NCI-H345 treated with DMSO at 0.1 percent for 48 hours (cell line): ENCODE results near the gene COPB2.
A peak's percentile ranks its signal among the peaks of the same experiment; 100 is the strongest.

ENCODE experiments used
- DNase-seq: peaks from one replicate; lab custom pipeline; 2025; ENCODE audit not compliant: unreplicated experiment; lab: John Stamatoyannopoulos, UW

The COPB2 gene

DNA sequence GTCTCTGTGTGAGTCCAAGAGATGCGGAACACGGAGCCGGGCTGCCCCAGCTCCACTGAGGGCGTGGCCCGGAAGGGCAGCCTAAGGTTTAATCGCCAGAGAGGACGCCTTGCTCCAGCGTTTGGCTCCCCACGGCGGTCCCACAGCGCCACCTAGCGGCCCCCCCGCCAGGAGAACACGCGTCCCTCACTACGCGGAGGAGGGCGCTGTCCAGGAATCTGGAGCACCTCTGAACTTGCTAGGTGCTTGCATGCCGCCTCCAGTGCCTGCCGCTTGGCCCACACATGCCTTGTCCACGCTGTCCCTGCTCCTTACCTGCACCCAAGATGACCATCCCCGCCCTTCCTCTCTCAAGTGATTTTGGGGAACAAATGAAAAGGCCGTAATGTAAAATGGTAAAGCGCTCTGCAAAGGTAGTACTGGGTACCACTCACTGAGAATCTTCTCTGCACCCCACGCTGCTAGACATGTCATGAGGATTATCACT is 60.0 kb downstream of the COPB2 start:
- peak; percentile 19 for DNase-seq

DNA sequence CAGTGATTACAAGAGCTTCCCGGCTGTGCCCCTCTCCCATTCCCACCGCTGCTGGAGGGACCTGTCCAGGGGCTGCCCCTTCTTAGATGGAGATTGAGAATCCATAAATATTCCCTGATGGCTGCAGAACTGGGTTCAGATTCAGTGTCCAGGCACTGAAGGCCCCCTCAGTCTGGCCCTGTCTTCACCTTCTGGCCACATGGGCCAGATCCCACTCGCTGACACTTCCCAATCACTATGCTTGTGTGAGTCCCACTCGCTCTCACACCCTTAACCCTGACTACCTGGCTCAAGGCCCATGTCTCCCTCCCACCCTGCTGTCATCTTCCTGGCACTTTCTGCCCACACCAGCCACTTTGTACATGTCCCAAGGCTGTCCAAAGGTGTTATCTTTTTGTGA is 61.1 kb downstream of the COPB2 start:
- no peak for DNase-seq

DNA sequence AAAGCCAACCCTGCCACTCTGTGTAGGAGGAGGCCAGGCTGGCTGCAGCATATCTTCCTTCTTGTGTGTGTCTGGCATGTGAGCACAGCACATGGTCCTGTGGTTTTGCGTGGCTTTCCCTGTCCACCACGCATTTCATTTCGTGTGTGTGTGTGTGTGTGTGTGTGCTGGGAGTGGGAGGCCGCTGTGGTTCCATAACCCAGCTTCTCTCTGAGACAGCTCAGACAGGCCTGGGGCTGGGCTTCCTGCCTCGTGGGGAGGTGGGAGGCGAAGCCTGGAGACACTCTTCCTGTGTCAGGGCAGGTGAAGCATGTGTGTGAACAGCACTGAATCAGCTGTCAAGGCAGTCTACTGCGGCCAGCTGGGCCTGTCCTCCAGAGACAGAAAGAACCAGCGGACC is 61.6 kb downstream of the COPB2 start:
- no peak for DNase-seq

DNA sequence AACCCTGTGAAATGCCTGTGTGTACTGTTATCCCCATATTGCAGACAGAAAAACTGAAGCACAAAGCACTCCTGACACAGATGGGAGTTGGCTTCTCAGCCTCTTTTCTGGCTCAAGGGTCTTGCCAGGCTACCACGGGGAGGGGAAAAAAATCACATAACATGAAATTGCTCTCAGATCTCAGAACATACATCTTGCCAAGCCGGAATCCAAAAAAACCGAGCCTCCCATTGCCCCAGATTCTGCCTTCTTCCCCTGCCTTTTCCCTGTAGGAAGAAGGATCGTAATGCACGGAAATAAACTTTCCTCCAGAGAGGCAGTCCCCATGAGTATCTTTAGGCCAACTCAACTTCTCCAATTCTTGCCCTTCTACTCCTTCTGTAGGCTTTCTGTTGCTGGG is 62.2 kb downstream of the COPB2 start:
- DNase-seq: no peak

DNA sequence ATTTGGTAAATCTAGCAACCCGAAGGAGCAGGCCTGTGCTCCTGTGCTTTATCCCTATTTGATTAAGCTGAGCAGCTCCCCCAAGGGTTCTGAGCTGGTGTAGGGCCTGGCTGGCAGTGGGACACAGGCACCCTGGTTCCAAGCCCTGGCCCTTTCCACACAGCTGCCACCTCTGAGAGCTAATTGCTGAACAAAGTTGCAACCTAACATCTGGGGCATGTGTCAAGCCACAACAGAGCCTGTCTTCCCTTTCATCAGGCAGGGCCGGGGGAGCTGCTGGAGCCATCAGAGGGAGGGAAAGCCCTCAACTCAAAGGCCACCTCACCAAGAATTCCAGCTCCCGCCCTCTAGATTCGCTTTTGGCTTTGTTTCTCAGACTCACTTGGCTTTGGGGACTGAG is 62.7 kb downstream of the COPB2 start:
- DNase-seq: no peak

DNA sequence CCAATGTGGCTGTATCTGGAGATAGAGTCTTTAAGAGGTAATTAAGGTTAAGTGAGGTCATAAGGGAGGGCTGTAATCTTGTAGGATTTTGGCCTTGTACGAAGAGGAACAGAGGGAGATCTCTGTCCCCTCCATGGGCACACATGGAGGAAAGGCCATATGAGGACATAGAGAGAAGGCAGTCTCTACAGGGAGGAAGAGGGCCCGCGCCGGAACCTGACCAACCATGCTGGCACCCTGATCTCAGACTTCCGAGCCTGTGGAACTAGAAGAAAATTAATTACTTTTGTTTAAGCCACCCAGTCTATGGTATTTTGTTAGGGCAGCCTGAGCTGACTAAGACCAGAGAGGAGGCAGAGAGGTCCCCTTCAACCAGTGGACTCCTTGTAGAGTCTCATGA is 63.3 kb downstream of the COPB2 start:
- DNase-seq: no peak

DNA sequence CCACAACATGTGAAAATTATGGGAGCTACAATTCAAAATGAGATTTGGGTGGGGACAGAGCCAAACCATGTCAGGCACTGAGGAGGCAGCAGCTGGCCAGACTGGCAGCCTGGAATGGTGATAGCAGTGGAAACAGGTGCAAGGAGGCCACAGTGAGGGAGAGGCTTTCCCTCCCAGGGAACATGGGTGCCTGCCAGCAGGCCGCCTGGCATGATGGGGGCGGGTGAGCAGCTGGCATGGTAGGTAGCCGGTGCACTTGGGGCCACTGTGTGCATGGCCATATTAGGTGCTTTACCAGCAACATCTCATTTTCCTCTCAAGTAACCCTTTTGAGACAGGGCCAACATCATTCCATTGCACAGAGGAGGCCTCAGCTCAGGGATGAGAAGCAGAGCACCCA is 63.9 kb downstream of the COPB2 start:
- no peak for DNase-seq

DNA sequence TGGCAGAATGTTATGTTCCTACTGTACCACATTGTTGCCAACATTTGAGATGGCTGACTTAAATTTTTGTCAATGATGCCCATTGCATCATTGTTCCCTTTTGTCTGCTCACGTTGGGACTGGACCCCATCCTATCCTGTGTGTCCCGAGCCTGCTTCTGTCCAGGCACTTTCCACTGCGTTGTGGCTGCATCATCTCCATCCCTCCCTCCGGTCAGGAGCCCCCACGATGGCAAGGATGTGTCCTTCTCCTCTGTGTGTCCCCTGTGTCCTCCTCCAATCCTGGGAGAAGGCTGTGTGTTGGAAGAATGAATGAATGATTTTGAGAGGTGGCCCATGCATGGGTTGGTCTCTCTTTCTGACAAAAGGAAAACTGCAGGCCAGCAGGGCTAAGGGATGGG is 65.0 kb downstream of the COPB2 start:
- DNase-seq: no peak

DNA sequence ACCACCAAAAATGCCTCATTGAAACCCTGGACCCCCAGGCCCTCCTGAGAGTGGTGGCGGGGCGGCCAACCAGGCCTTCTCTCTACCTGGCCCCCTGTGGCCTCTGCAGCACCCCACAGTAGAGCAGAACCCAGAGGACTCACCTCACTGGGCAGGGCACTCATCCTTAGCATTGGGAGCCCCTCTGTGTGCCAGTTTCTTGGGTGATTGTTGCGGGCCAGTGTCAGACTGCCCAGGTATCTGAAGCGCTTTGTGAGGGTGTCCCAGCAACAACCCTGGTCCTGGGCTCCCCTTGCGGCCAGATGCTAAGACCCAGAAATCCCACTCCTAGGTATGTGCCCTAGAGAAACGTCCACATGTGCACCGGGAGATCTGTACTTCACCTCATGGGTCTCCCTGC is 66.3 kb downstream of the COPB2 start:
- DNase-seq: no peak

DNA sequence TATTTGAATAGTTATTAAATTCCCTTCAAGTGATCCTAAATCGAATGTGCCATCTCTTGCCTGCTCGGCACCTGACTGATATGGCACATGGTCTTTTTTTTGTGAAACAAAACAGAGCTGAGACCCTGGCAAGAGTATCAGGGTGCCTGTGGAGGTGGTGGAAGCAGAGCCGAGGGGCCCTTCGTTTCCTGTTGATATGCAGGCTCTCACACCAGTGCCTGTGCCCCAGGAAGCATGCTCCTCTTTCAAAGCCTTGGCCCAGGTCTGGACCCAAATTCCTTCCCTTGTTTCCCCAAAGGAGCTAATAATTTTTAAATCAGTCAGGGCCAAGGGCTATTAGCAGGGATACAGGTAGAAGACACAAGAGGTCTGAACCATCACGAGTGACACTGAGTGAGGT is 67.1 kb downstream of the COPB2 start:
- DNase-seq: no peak

DNA sequence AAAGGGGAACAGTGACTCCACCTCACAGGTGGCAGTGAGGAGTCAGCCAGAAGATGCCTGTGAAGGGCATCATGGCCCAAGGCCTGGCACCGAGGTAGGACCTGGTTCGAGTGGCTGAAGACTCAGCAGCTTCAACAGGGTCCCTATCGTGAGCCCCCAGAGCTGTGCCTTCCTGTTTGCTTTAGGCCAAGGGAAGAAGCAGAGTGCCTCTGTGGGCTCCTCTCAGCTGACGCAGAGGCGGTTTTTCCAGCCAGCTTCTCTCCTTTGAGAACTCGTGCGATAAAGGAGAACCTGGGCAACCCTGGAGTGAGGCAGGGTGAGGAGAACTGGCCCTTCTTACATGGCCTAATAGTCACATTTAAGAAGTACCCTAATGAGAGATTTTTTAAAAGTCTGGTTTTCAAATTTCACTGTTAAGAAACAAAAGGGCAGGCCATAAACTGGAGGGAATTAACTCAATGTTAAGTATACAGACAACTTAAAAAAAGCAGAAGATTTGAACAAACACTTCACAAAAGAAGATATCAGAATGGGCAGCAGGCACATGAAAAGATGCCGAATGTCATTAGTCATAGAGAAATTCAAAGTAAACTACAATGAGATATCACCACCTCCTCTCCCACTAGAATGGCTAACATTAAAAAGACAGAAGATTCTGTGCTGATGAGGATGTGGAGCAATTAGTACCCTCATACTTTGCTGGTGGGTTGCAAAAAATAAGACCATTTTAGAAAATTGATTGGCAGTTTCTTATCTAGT is 68.7 kb downstream of the COPB2 start:
- no peak for DNase-seq

DNA sequence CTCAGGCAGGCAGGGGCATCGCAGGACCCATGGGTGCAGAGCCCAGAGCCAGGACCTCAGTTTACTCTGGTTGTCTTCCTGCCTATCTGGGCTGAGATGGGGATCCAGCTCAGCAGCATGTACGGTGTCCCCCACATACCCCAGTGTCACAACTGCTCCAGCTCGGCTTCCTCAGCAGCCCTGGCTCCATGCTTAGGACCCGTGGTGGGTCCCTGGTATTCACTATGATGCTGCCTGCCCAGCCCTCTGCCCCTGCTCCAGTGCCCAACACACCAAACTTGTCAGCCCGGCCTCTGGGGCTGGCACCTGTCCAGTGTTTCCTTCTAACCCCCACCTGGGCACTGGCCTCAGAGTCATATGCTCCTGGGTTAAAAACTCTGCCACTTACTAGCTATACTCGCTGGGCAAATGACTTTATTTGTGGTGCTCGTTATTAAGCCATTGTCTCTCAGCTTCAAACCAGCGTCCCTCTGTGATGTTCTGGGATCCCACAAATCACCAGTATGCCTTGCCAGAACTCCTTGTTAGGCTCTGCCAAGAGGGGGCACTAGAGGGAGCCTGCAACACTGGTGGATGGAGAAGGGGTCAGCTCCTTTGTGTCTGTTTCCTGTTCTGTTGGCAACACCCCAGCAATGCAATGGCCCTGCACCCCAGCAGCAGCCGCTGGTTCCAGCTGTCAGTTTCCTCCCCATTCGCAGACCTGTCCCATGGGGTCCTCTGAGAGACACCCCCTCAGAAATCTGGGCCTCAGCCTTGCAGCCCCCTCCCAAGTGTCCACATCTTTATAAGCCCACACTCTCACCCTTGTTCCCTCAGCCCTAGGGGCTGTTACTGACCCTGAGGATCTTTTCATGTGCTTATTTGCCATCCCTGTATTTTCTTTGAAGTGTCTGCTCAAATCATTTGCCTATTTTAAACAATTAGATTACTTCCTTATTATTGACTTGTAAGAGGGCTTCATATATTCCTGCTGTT is 69.7 kb downstream of the COPB2 start:
- no peak for DNase-seq

DNA sequence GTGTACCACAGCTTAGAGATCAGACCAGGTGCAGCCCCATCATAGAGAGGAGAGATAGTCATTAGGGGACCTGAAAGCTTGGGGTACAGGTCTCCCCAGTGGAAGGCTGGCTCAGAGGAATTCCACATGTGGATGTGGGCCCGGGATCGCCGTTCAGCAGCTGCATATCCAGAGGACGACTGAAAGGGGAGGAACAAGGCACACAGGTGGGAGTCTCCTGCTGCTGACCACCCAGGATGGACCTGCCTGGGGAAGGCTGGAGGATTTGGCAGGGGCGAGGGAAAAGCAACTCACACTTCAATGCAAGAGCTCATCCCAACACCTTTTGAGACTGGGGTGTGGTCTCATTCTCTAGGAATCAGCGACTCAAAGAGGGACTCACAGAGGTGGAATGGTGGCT is 70.6 kb downstream of the COPB2 start:
- DNase-seq: no peak

DNA sequence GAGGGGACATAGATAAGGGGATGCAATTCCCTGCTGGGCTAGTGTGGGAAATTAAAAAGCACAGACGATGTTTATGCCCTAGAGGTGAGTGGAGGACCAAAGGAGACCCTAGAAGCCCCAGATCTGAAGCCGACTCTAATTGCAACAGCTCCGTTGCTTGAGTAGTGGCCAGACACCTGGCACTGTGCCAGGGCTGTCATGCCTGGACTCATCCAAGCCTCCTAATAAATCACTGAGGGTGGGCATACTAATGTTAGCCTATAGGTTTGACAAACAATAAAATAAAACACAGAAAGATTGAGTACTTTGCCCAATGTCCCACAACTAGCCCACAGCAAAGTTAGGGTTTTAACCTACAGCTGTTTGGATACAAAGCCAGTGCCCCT is 71.0 kb downstream of the COPB2 start:
- DNase-seq: no peak

DNA sequence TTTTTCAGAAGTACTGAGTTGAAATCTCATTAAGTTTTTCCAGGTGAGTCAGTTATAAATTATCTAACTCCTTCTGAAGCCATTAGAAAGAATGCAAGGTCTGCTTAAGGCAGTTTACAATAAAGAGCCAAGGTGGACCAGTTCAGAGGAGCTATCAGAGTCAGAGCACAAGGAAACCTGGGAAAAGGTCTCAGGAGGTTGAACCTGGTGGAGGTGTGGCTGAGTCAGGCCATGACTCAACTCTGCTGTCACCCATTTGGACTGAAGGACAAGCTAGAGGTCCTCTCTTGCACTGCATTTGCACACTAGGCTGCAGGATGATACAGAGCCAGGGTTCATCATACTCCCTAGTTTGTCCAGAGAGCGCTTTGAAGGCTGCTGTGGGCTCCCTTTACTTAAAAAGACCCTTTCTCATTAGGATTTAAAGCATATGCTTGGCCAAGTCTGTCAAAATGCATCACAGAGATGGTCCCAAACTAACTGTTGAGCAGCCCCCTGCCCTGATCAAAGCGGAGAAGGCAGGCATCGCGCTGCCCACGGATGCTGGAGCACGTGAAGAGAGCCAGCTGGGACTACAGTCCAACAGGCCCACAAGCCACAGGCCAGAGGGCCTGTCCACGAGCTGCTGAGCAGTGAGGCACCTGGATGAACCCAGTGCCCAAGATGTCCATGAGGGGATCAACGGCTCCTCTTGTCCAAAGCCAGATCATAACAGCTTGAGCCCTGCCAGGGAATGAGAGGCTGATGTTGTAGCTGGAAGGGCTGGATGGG is 71.6 kb downstream of the COPB2 start:
- no peak for DNase-seq

DNA sequence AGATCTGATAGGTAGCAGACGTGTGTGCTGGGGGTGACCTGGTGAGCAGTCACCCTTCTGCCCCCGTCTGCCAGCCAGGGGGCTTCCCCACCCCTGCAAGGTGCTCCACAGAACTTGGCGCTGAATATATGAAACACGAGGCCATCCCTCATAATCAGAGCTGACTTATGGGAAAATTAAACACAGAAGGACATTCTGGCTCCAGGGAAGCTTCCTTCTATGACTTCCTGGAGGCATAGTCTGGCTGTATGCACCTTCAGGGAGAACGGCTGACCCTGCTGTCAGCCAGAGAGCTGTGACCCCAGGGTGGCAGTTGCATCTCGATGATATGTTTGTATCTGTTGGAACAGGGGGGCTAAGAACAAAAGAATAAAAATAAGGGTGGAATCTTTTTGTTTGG is 72.2 kb downstream of the COPB2 start:
- no peak for DNase-seq

DNA sequence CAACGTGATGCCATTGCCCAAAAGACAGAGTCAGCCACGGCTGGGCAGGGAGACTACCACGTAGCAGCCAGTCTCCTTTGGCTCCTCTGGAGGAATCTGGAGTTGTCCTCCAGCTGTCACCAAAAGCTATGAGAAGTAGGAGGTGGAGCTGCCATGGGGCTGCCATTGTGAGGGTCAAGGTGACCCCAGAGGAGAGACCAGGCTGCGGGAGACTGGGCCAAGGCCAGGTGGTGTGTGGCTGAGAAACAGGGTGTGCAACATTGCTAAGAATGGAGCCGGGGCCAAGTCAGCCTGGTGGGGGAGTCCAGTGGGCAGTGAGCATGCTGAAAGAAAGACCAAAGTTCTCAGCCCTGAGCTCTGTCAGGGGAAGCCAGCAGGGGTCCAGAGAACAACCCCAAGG is 75.5 kb downstream of the COPB2 start:
- no peak for DNase-seq

DNA sequence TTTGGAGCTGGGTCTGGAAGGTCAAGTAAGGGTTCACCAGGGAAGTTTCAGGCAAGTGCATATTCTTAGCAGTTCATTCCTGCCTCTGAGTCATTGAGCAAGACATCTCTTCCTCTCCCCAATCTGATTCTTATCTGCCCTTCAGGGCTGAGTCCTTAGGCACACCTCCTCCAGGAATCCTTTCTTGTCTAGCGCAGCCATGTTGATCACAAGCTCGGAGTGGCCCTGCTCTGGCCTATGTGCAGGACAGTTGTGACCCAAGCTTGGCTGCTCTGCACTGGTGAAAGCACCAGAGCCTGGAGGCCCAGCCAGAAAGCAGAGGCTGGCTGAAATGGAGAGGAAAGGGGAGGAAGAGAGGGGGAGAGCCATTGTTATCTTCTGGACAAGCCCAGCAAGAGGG is 76.5 kb downstream of the COPB2 start:
- DNase-seq: no peak

DNA sequence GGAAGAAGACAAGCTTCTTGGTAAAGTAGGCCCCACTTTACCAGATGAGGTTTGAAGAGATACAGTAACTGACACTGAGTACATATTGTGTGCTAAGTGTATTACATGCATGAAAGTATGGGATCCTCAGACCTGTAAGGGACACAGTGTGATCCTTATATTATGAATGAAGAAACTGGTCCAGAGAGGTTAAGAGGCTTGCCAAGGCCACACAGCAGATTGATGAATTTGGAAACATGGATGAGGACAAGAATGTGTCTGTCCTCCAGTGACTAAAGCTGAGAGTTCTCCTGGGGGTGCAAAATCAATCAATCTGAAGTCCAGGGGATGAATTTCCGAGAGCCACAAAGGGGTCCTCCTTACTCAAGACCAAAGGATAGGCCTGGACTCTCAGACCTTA is 77.0 kb downstream of the COPB2 start:
- no peak for DNase-seq

DNA sequence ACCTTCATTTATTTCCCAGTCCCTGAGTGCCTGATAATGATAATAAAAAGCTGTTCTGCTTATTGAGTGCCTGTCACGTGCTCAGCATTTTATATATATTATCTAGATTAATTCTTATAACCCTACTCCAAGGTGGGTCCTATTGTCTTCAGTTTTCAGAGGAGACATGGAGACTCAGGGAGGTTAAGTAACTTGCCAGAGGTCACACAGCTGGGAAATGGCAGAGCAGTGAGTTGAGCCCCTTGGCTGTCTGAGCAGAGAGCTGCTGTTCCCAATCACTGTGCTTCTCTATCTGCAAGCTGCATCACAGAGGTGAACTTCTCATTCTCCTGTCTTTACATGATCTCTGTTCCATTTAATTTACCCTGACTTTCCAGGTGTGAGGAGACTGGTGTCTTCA is 77.9 kb downstream of the COPB2 start:
- no peak for DNase-seq

DNA sequence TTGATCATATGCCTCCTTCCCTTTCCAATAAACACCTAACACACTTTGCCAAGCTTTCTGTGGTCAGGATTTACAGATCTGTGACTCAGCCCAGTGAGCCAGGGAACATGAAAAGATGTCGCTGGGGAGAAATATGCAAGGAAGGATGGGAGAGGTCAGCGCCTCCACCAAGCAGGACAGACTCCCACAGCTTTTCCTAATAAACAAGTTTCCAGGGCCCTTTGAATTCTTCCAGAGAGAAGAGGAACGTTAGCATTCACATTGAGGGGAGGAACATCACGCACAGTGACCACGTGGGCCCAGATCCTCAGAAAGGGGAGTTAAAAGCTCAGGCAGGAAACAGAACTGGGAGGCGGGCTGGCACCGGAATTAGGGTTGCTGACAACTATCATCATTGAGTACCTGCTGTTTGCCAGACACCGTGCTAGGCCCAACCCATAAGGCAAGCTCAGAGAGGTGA is 78.9 kb downstream of the COPB2 start:
- DNase-seq: no peak
